ENCODE data around the gene FAAP100. TPM values are rescaled to one million over a fixed set of nuclear protein-coding genes. Genes with fewer than 3 reads are reported as not detected.

The FAAP100 gene
- total RNA-seq, 2 donors from 2014 or later: 27.8 to 50.4 TPM

DNA sequence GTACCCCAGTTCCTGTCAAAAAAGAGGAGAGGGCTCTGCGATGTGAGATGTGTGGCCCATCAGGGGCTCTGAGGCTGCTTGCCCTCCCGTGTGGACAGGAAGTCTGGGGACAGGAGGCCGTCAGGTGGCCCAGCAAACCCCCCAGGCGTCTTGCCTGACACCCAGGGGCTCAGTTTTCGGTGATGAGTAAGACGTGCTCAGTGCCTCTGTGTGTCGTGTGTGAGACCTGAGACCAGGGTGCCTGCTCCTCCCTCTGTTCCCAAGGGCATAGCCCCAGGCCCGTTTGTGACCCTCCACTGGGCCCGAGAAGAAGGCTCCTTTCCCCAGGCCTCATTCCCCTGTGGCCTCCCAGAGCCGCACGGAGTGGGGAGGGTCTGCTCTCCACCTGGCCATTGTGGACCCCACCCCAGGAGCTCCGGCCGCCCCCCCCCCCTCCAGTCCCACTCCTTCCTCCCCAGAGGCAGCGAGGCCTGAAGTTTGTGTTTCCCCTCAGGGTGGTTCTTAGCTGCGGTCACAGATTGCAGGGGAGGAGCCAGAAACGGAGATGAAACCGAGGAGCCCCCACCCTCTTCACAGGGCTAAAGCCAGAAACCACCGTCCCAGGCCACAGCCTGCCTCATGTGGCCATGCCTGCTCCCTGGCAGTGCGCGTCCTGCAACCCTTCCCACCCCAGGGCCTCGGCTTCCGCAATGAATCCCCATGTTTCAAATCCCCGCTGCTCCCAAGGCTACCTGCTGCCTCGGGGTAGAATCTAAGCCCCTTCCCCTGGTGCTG, 34.6 kb downstream of the FAAP100 start:
- intact Hi-C loops (cut with DNase I): no loop called here
- ATAC-seq: no peak
- Histone ChIP-seq H3K27me3 (no peaks in the 10 kb centered on the region), H3K9me3 (no peaks in the 10 kb centered on the region), H3K36me3 (replicated peaks in 1 of 2; ENCODE audit: insufficient read depth in 1 of 2, low read depth in 2 of 2) (no peaks in the 10 kb centered on the region), H3K4me1 (peaks cover 60% of the 10 kb centered on the region), H3K4me3 (no peak overlapping the region), H3K27ac (peak overlapping the region in 1 of 4 donors; percentile 76)
- DNase-seq: peak in 1 of 4 donors; percentile 20
- TF ChIP-seq, protein P1, sequence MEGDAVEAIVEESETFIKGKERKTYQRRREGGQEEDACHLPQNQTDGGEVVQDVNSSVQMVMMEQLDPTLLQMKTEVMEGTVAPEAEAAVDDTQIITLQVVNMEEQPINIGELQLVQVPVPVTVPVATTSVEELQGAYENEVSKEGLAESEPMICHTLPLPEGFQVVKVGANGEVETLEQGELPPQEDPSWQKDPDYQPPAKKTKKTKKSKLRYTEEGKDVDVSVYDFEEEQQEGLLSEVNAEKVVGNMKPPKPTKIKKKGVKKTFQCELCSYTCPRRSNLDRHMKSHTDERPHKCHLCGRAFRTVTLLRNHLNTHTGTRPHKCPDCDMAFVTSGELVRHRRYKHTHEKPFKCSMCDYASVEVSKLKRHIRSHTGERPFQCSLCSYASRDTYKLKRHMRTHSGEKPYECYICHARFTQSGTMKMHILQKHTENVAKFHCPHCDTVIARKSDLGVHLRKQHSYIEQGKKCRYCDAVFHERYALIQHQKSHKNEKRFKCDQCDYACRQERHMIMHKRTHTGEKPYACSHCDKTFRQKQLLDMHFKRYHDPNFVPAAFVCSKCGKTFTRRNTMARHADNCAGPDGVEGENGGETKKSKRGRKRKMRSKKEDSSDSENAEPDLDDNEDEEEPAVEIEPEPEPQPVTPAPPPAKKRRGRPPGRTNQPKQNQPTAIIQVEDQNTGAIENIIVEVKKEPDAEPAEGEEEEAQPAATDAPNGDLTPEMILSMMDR (IDR thresholded peaks at IDR 0.05): no peak
- TF ChIP-seq POLR2A (IDR thresholded peaks at IDR 0.05): no peak
- WGBS, 2 donors: 78 to 85% methylated on average over 19 to 23 of the region's 24 CpGs

DNA sequence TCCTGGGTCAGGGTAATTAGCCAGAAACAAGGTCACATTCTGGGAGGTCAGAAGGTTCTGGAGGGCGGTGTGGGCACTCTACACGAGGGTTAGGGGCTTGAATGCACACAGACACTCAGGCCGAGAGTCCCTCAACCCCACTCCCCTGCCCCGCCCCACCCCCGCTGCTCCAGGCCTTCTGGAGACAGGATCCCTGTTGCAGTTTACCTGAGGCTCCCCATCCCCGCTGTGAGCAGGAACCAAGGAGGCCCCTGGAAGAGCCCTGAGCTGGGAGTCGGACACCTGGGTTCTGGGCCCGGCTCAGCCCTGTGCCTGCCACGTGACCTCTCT, 35.2 kb downstream of the FAAP100 start:
- ATAC-seq: no peak
- intact Hi-C loops (cut with DNase I): no loop called here
- Histone ChIP-seq H3K27ac (peak overlapping the region in 1 of 4 donors; percentile 99), H3K27me3 (no peaks in the 10 kb centered on the region), H3K9me3 (no peaks in the 10 kb centered on the region), H3K36me3 (replicated peaks in 1 of 2; ENCODE audit: insufficient read depth in 1 of 2, low read depth in 2 of 2) (no peaks in the 10 kb centered on the region), H3K4me3 (no peak overlapping the region), H3K4me1 (peaks cover 60% of the 10 kb centered on the region)
- 92 to 96% methylated on average over 5 to 9 of the region's 9 CpGs for WGBS, 2 donors
- no peak for DNase-seq
- TF ChIP-seq POLR2A (IDR thresholded peaks at IDR 0.05): no peak
- TF ChIP-seq, protein P1 (IDR thresholded peaks at IDR 0.05): no peak

DNA sequence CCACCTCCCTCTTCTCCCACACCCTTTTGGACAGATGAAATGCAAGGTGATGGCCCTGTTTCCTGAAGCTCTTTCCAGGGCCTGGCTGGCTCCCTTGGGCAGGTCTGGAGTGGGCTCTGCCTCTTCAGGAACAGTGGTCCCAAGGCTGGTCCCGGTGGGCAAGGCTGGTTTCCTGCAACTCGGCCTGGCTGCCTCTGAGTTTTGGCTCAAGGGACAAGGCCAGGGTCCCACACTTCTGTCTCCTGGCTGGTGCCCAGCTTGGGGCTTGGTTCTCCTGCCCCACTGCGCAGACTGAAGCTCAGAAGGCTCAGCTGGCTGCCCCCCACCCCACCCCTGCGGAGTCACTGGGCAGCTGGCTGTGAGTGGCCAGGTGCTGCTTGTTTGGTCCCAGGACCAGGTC, 35.7 kb downstream of the FAAP100 start:
- H3K36me3 ChIP-seq (replicated peaks in 1 of 2; ENCODE audit: insufficient read depth in 1 of 2, low read depth in 2 of 2): no peaks in the 10 kb centered on the region
- WGBS, 2 donors: 40 to 84% methylated on average over 1 to 4 of the region's 4 CpGs
- no peaks in the 10 kb centered on the region for H3K9me3 ChIP-seq
- no peak for TF ChIP-seq POLR2A (IDR thresholded peaks at IDR 0.05)
- TF ChIP-seq, protein P1 (IDR thresholded peaks at IDR 0.05): no peak
- peak overlapping the region in 3 of 4 donors; percentile 0 to 100 (median 99) for H3K27ac ChIP-seq
- no peaks in the 10 kb centered on the region for H3K27me3 ChIP-seq
- ATAC-seq: no peak
- peak in 1 of 4 donors; percentile 17 for DNase-seq
- H3K4me3 ChIP-seq: no peak overlapping the region
- H3K4me1 ChIP-seq: peaks cover 60% of the 10 kb centered on the region
- intact Hi-C loops (cut with DNase I): no loop called here

DNA sequence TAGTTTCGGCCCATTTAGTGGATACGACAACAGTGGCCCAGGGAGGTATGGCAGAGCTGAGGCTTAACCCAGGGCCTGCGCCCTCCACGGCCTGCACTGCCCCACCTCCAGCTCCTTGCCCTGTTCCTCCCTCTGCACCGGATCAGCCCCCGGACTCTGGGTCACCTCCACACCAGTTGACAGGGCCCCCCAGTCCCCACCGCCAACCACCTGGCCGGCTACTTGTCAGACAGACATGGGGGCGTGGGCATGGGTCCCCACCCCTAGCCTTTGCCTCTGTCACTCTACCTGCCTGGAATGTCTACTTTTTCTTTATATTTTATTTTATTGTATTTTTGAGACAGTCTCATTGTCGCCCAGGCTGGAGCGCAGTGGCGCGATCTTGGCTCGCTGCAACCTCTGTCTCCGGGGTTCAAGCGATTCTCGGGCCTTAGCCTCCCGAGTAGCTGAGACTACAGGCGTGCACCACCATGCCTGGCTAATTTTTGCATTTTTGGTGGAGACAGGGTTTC, 36.6 kb downstream of the FAAP100 start:
- H3K4me3 ChIP-seq: no peak overlapping the region
- H3K4me1 ChIP-seq: peaks cover 60% of the 10 kb centered on the region
- H3K27me3 ChIP-seq: no peaks in the 10 kb centered on the region
- H3K36me3 ChIP-seq (replicated peaks in 1 of 2; ENCODE audit: insufficient read depth in 1 of 2, low read depth in 2 of 2): peaks cover 0 to 6% of the 10 kb centered on the region in 2 donors
- H3K27ac ChIP-seq: peak overlapping the region; percentile 99 to 100 (median 99)
- H3K9me3 ChIP-seq: no peaks in the 10 kb centered on the region
- intact Hi-C loops (cut with DNase I): no loop called here
- DNase-seq (peak in 2 of 4 donors; percentile 9 to 37), ATAC-seq (no peak)
- WGBS, 2 donors: 65 to 73% methylated on average over 19 of the region's 19 CpGs
- TF ChIP-seq, protein P1 (IDR thresholded peaks at IDR 0.05): no peak
- TF ChIP-seq POLR2A (IDR thresholded peaks at IDR 0.05): no peak

Data from body of pancreas (tissue), 4 donors.